ENCODE results near the gene GPR37L1. TPM values are rescaled to one million over a fixed set of nuclear protein-coding genes. Genes with fewer than 3 reads are reported as not detected.

Gene GPR37L1
- total RNA-seq, 5 donors from 2014 or later (not counting 1 experiment from before 2014, with no cell fraction given): not detected

DNA sequence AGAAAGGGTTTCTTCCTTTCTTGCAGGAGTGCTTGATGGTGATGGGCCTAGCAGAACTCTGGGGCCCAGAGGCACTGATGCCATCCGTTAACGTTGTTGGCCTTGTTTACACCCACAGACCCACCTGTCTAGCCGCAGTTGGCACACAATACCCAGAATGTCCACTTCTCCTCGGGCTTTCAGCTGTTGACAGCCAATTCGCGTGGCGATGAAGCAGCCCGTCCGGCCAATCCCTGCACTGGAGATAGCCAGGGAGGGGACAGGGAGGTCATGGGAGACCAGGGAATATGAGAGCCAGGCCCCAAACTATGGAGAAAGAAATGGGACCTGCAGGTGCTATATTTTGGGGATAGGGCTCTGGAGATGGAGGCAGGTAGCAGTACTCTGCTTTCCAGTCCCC, 27.5 kb downstream of the GPR37L1 start:
- no peaks in the 10 kb centered on the region for H3K9me3 ChIP-seq
- H3K27me3 Mint-ChIP-seq: no peaks in the 10 kb centered on the region
- no peaks in the 10 kb centered on the region for H3K9me3 Mint-ChIP-seq
- POLR2A ChIA-PET: interaction anchor here in 1 of 2 donors (0.6 kb wide), 1 partner anchor 11 kb away, joined by 4 read pairs; no protein-coding TSS in a partner anchor
- CTCF ChIA-PET: no interaction called here
- H3K27ac Mint-ChIP-seq: peak overlapping the region in 1 of 2 donors; percentile 40
- peaks cover 13 to 28% (median 25%) of the 10 kb centered on the region in 3 donors for H3K4me1 Mint-ChIP-seq
- peaks cover 0 to 20% of the 10 kb centered on the region in 2 experiments for H3K4me1 ChIP-seq (ENCODE audit: control insufficient read depth in 1 of 2, extremely low read depth in 1 of 2, insufficient read depth in 2 of 2, low read length in 2 of 2)
- no peak overlapping the region for H3K4me3 ChIP-seq (ENCODE audit: control insufficient read depth in 1 of 2, extremely low read depth in 1 of 2, low read length in 1 of 2)
- no peaks in the 10 kb centered on the region for H3K27me3 ChIP-seq (replicated peaks in 1 of 2; ENCODE audit: control insufficient read depth in 2 of 2, extremely low read depth in 1 of 2, insufficient read depth in 2 of 2, low read length in 1 of 2)
- no CpG with 5 or more reads among the region's 9 CpGs for WGBS (ENCODE audit: insufficient coverage)
- H3K27ac ChIP-seq (ENCODE audit: low read length): no peak overlapping the region
- no peak overlapping the region for H3K4me3 Mint-ChIP-seq
- no peak for DNase-seq
- peaks cover 36 to 84% of the 10 kb centered on the region in 2 donors for H3K36me3 ChIP-seq (ENCODE audit: control insufficient read depth in 2 of 2, extremely low read depth in 1 of 2, insufficient read depth in 1 of 2, low read length in 1 of 2)
- no peak for ATAC-seq (replicated peaks in 1 of 4)
- peaks cover 34% of the 10 kb centered on the region for H3K36me3 Mint-ChIP-seq

- H3K27ac Mint-ChIP-seq: peak overlapping the region; percentile 40 to 48
- H3K4me3 ChIP-seq (ENCODE audit: control insufficient read depth in 1 of 2, extremely low read depth in 1 of 2, low read length in 1 of 2): no peak overlapping the region
- H3K36me3 ChIP-seq (ENCODE audit: control insufficient read depth in 2 of 2, extremely low read depth in 1 of 2, insufficient read depth in 1 of 2, low read length in 1 of 2): peaks cover 36 to 88% of the 10 kb centered on the region in 2 donors
- H3K4me3 Mint-ChIP-seq: no peak overlapping the region
- no peak for DNase-seq
- WGBS (ENCODE audit: insufficient coverage): 68% methylated on average over 5 of the region's 8 CpGs
- no peaks in the 10 kb centered on the region for H3K9me3 Mint-ChIP-seq
- H3K36me3 Mint-ChIP-seq: peaks cover 38% of the 10 kb centered on the region
- ChIA-PET CTCF (interaction anchor here in 1 of 2 donors (1.1 kb wide), 1 partner anchor 10 kb away, joined by 5 read pairs; the partner anchor contains the start of gene PTPN7), POLR2A (no interaction called here)
- H3K9me3 ChIP-seq: no peaks in the 10 kb centered on the region
- no peak for ATAC-seq (replicated peaks in 1 of 4)
- H3K4me1 Mint-ChIP-seq: peaks cover 13 to 28% (median 21%) of the 10 kb centered on the region in 3 donors
- peak overlapping the region; percentile 3 for H3K27ac ChIP-seq (ENCODE audit: low read length)
- no peaks in the 10 kb centered on the region for H3K27me3 Mint-ChIP-seq
- H3K4me1 ChIP-seq (ENCODE audit: control insufficient read depth in 1 of 2, extremely low read depth in 1 of 2, insufficient read depth in 2 of 2, low read length in 2 of 2): peaks cover 2 to 20% of the 10 kb centered on the region in 2 experiments
- no peaks in the 10 kb centered on the region for H3K27me3 ChIP-seq (replicated peaks in 1 of 2; ENCODE audit: control insufficient read depth in 2 of 2, extremely low read depth in 1 of 2, insufficient read depth in 2 of 2, low read length in 1 of 2)
These were observed 27.9 kb downstream of the GPR37L1 start for GRCh38 chr1:202150602-202151001.

DNA sequence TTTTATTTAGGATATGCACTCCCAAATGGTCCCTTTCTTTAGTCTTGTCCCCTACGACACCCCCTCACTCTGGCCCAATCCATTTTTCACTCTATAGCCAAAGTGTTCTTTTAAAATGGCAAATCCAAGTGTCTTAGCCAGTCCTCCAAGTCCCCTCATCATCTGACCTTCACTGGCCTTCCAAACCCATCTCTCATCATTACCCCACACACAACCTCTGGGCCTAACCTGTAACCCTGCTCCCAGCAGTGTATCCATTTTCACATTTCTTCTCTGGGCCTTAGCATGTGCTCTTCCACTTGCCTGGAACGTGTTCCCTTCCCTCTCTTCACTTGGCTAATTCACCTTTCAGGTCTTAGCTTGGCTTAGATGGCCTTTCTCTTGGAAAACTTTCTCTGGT, 28.3 kb downstream of the GPR37L1 start:
- H3K27me3 Mint-ChIP-seq: no peaks in the 10 kb centered on the region
- ATAC-seq (replicated peaks in 1 of 4) (no peak), DNase-seq (no peak)
- Histone ChIP-seq H3K4me3 (ENCODE audit: control insufficient read depth in 1 of 2, extremely low read depth in 1 of 2, low read length in 1 of 2) (no peak overlapping the region), H3K4me1 (ENCODE audit: control insufficient read depth in 1 of 2, extremely low read depth in 1 of 2, insufficient read depth in 2 of 2, low read length in 2 of 2) (peaks cover 2 to 21% of the 10 kb centered on the region in 2 experiments), H3K27ac (ENCODE audit: low read length) (peak overlapping the region; percentile 3), H3K9me3 (no peaks in the 10 kb centered on the region), H3K27me3 (replicated peaks in 1 of 2; ENCODE audit: control insufficient read depth in 2 of 2, extremely low read depth in 1 of 2, insufficient read depth in 2 of 2, low read length in 1 of 2) (no peaks in the 10 kb centered on the region), H3K36me3 (ENCODE audit: control insufficient read depth in 2 of 2, extremely low read depth in 1 of 2, insufficient read depth in 1 of 2, low read length in 1 of 2) (peaks cover 39 to 92% of the 10 kb centered on the region in 2 donors)
- CTCF ChIA-PET: interaction anchor here in 1 of 2 donors (1.1 kb wide), 1 partner anchor 9 kb away, joined by 5 read pairs; the partner anchor contains the start of gene PTPN7
- POLR2A ChIA-PET: no interaction called here
- H3K4me3 Mint-ChIP-seq: no peak overlapping the region
- WGBS (ENCODE audit: insufficient coverage): 95% methylated on average over 2 of the region's 2 CpGs
- peak overlapping the region; percentile 48 to 54 for H3K27ac Mint-ChIP-seq
- peaks cover 17 to 30% (median 25%) of the 10 kb centered on the region in 3 donors for H3K4me1 Mint-ChIP-seq
- H3K9me3 Mint-ChIP-seq: no peaks in the 10 kb centered on the region
- peaks cover 38% of the 10 kb centered on the region for H3K36me3 Mint-ChIP-seq

DNA sequence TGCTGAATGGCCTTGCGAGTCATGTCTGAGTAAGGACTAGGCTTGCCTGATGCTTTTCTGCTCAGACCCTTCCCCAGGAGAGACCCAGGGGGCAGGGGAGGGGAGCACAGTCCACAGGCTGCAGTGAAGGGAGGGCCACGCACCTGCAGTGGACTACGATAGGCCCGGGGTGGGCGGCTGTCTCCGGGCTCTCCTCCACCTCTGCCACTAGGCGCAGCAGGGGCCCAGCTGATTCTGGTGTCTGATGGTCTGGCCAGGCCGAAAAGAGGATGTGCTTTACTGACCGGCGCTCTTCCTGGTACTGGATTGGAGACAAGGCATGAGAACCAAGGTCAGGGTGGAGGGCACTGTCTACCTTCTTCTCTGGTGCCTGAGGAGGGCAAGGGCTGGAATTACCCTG, 29.7 kb downstream of the GPR37L1 start:
- ChIA-PET POLR2A (interaction anchor here in 1 of 2 donors (0.5 kb wide), 1 partner anchor 710 kb away, joined by 8 read pairs; no protein-coding TSS in a partner anchor), CTCF (interaction anchor here in 1 of 2 donors (0.9 kb wide), 1 partner anchor 36 kb away, joined by 3 read pairs; no protein-coding TSS in a partner anchor)
- Mint-ChIP-seq H3K27ac (peak overlapping the region in 1 of 2 donors; percentile 28), H3K36me3 (peaks cover 39% of the 10 kb centered on the region), H3K4me3 (no peak overlapping the region), H3K9me3 (no peaks in the 10 kb centered on the region), H3K4me1 (peaks cover 27 to 39% (median 33%) of the 10 kb centered on the region in 3 donors), H3K27me3 (no peaks in the 10 kb centered on the region)
- no peak overlapping the region for H3K4me3 ChIP-seq (ENCODE audit: control insufficient read depth in 1 of 2, extremely low read depth in 1 of 2, low read length in 1 of 2)
- H3K4me1 ChIP-seq (ENCODE audit: control insufficient read depth in 1 of 2, extremely low read depth in 1 of 2, insufficient read depth in 2 of 2, low read length in 2 of 2): peaks cover 8 to 34% of the 10 kb centered on the region in 2 experiments
- peaks cover 40 to 96% of the 10 kb centered on the region in 2 donors for H3K36me3 ChIP-seq (ENCODE audit: control insufficient read depth in 2 of 2, extremely low read depth in 1 of 2, insufficient read depth in 1 of 2, low read length in 1 of 2)
- H3K27ac ChIP-seq (ENCODE audit: low read length): no peak overlapping the region
- WGBS (ENCODE audit: insufficient coverage): 91% methylated on average over 8 of the region's 10 CpGs
- ATAC-seq (replicated peaks in 1 of 4): no peak
- no peaks in the 10 kb centered on the region for H3K9me3 ChIP-seq
- no peaks in the 10 kb centered on the region for H3K27me3 ChIP-seq (replicated peaks in 1 of 2; ENCODE audit: control insufficient read depth in 2 of 2, extremely low read depth in 1 of 2, insufficient read depth in 2 of 2, low read length in 1 of 2)
- DNase-seq: no peak

GRCh38 chr1:202153284-202153683, 30.6 kb downstream of the GPR37L1 start:
- Mint-ChIP-seq H3K27ac (peak overlapping the region; percentile 34 to 38), H3K4me1 (peaks cover 35 to 45% (median 38%) of the 10 kb centered on the region in 3 donors), H3K4me3 (no peak overlapping the region), H3K36me3 (peaks cover 38% of the 10 kb centered on the region), H3K9me3 (no peaks in the 10 kb centered on the region), H3K27me3 (no peaks in the 10 kb centered on the region)
- Histone ChIP-seq H3K4me1 (ENCODE audit: control insufficient read depth in 1 of 2, extremely low read depth in 1 of 2, insufficient read depth in 2 of 2, low read length in 2 of 2) (peaks cover 11 to 42% of the 10 kb centered on the region in 2 experiments), H3K27me3 (replicated peaks in 1 of 2; ENCODE audit: control insufficient read depth in 2 of 2, extremely low read depth in 1 of 2, insufficient read depth in 2 of 2, low read length in 1 of 2) (no peaks in the 10 kb centered on the region), H3K36me3 (ENCODE audit: control insufficient read depth in 2 of 2, extremely low read depth in 1 of 2, insufficient read depth in 1 of 2, low read length in 1 of 2) (peaks cover 34 to 96% of the 10 kb centered on the region in 2 donors), H3K9me3 (no peaks in the 10 kb centered on the region), H3K4me3 (ENCODE audit: control insufficient read depth in 1 of 2, extremely low read depth in 1 of 2, low read length in 1 of 2) (no peak overlapping the region), H3K27ac (ENCODE audit: low read length) (no peak overlapping the region)
- WGBS (ENCODE audit: insufficient coverage): 89% methylated on average over 2 of the region's 4 CpGs
- ChIA-PET POLR2A (no interaction called here), CTCF (interaction anchor here in 1 of 2 donors (0.7 kb wide), 1 partner anchor 36 kb away, joined by 4 read pairs; no protein-coding TSS in a partner anchor)
- ATAC-seq (replicated peaks in 1 of 4) (no peak), DNase-seq (no peak)

DNA sequence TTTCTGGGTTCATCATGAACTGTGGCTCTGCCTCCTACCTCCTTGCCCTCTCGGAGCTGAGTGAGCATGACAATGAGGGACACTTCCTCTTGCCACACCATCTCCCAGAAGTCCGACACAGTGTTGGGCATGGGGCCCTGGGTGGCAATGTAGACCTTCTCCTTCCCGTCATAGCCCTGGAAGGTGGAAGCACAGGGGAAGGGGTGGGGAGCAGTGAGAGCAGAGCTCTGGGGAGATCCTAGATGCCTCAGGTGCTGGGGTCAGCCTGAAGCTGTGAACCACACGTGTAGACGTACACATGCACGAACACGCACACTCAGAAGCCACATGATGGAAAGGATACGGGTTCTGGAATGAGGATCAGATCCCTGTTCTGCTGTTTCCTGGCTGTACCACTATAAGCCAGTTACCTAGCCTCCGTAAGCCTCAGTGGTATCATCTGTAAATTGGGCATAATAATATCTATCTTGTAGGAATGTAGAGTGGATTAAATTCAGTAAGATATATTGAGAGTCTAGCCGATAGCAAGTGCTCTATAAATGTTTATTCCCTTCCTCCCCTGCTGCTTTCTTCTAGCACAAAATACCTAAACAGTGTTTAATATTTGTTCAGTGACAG, 31.5 kb downstream of the GPR37L1 start:
- H3K36me3 ChIP-seq (ENCODE audit: control insufficient read depth in 2 of 2, extremely low read depth in 1 of 2, insufficient read depth in 1 of 2, low read length in 1 of 2): peaks cover 25 to 89% of the 10 kb centered on the region in 2 donors
- WGBS (ENCODE audit: insufficient coverage): 100% methylated on average over 5 of the region's 10 CpGs
- H3K9me3 ChIP-seq: no peaks in the 10 kb centered on the region
- Mint-ChIP-seq H3K27ac (peak overlapping the region; percentile 85 to 89), H3K4me3 (no peak overlapping the region), H3K9me3 (no peaks in the 10 kb centered on the region), H3K27me3 (no peaks in the 10 kb centered on the region), H3K36me3 (peaks cover 34% of the 10 kb centered on the region), H3K4me1 (peaks cover 45 to 55% (median 47%) of the 10 kb centered on the region in 3 donors)
- DNase-seq (no peak), ATAC-seq (replicated peaks in 1 of 4) (no peak)
- ChIA-PET POLR2A (interaction anchor here (0.6 to 0.7 kb wide), 2 partner anchors 565 to 886 kb away, joined by 3 to 8 read pairs; no protein-coding TSS in a partner anchor), CTCF (interaction anchor here (0.6 to 1.9 kb wide), 18 partner anchors 8 to 565 kb away, joined by 3 to 11 read pairs (median 5); partner anchors contain the start of genes ARL8A (in 1 of the 2) and UBE2T (in 1 of the 2))
- no peaks in the 10 kb centered on the region for H3K27me3 ChIP-seq (replicated peaks in 1 of 2; ENCODE audit: control insufficient read depth in 2 of 2, extremely low read depth in 1 of 2, insufficient read depth in 2 of 2, low read length in 1 of 2)
- H3K4me1 ChIP-seq (ENCODE audit: control insufficient read depth in 1 of 2, extremely low read depth in 1 of 2, insufficient read depth in 2 of 2, low read length in 2 of 2): peaks cover 20 to 52% of the 10 kb centered on the region in 2 experiments
- no peak overlapping the region for H3K4me3 ChIP-seq (ENCODE audit: control insufficient read depth in 1 of 2, extremely low read depth in 1 of 2, low read length in 1 of 2)
- H3K27ac ChIP-seq (ENCODE audit: low read length): peak overlapping the region; percentile 53
